GM23338 (cell line): ENCODE results near the gene TRIM44. TPM values are rescaled to one million over a fixed set of nuclear protein-coding genes. Genes with fewer than 3 reads are reported as not detected.
A peak's percentile ranks its signal among the peaks of the same experiment; 100 is the strongest.
"Not testable (repeated sequence)": the region's sequence is repeated elsewhere in the genome, so short reads cannot be mapped to it uniquely, and the experiment has no call there.

Source experiments
- ATAC-seq: fragments of 200-7000 bp; cut with Tn5 transposase; 3 replicates; pipeline ENCODE4 v1.9.1; 2020
- DNase-seq: peaks from one replicate; pipeline ENCODE4 v3.0.0-alpha.2; 2015; ENCODE audit warnings: low spot score
- H2AFZ ChIP-seq: fragments of 200-600 bp; sonication (generic); 2 replicates; pipeline ENCODE4 v1.8.0; 2016; ENCODE audit warnings: antibody characterized with exemption, mild to moderate bottlenecking, moderate library complexity
- H3F3A ChIP-seq: fragments of 200-600 bp; sonication (generic); replicated peaks from 2 replicates; pipeline ENCODE4 v1.8.0; 2017; ENCODE audit warnings: antibody characterized with exemption, mixed run types, low read depth
- H3K27ac ChIP-seq: fragments of 200-600 bp; sonication (generic); 2 replicates; pipeline ENCODE4 v1.6.1; 2016; ENCODE audit warnings: low read depth
- H3K27me3 ChIP-seq: fragments of 200-600 bp; sonication (generic); 2 replicates; pipeline ENCODE4 v1.8.0; 2016; ENCODE audit warnings: mild to moderate bottlenecking, mixed run types, moderate library complexity; ENCODE audit not compliant: insufficient read depth
- H3K36me3 ChIP-seq: fragments of 200-600 bp; sonication (generic); 2 replicates; pipeline ENCODE4 v1.8.0; 2016; ENCODE audit warnings: mild to moderate bottlenecking; ENCODE audit not compliant: insufficient read depth
- H3K4me1 ChIP-seq: fragments of 200-600 bp; sonication (generic); 2 replicates; pipeline ENCODE4 v1.8.0; 2016; ENCODE audit warnings: mild to moderate bottlenecking, moderate library complexity; ENCODE audit not compliant: insufficient read depth
- H3K4me2 ChIP-seq: fragments of 200-600 bp; sonication (generic); 2 replicates; pipeline ENCODE4 v1.7.1; 2017; ENCODE audit warnings: mixed run types
- H3K4me3 ChIP-seq: fragments of 200-600 bp; sonication (generic); 2 replicates; pipeline ENCODE4 v1.6.1; 2016; ENCODE audit warnings: mixed run types
- H3K79me2 ChIP-seq: fragments of 200-600 bp; sonication (generic); replicated peaks from 2 replicates; pipeline ENCODE4 v1.8.0; 2017; ENCODE audit warnings: mild to moderate bottlenecking; ENCODE audit not compliant: insufficient read depth
- H3K9me2 ChIP-seq: fragments of 200-600 bp; sonication (generic); 2 replicates; pipeline ENCODE4 v1.8.0; 2017; ENCODE audit not compliant: insufficient read depth
- H4K20me1 ChIP-seq: fragments of 200-600 bp; sonication (generic); replicated peaks from 2 replicates; pipeline ENCODE4 v1.8.0; 2017; ENCODE audit warnings: mild to moderate bottlenecking; ENCODE audit not compliant: insufficient read depth
- H3K27ac Mint-ChIP-seq: 2 replicates; pipeline ENCODE4 v1.8.0; 2020; ENCODE audit warnings: inconsistent platforms, mild to moderate bottlenecking, moderate library complexity, mixed read lengths
- H3K27me3 Mint-ChIP-seq: 3 replicates; pipeline ENCODE4 v1.8.0; 2022; ENCODE audit warnings: low read depth, mild to moderate bottlenecking, moderate library complexity, mixed read lengths, inconsistent platforms; ENCODE audit not compliant: insufficient read depth, poor library complexity
- H3K36me3 Mint-ChIP-seq: 3 replicates; pipeline ENCODE4 v1.8.0; 2021; ENCODE audit warnings: low read depth, mild to moderate bottlenecking, inconsistent platforms, moderate library complexity, mixed read lengths
- H3K4me1 Mint-ChIP-seq: 3 replicates; pipeline ENCODE4 v1.8.0; 2020; ENCODE audit warnings: mild to moderate bottlenecking, inconsistent platforms, mixed read lengths
- H3K4me3 Mint-ChIP-seq: 3 replicates; pipeline ENCODE4 v1.8.0; 2021; ENCODE audit warnings: moderate library complexity, mild to moderate bottlenecking, inconsistent platforms, mixed read lengths
- H3K9me3 Mint-ChIP-seq: 3 replicates; pipeline ENCODE4 v1.8.0; 2020; ENCODE audit warnings: moderate library complexity, mild to moderate bottlenecking, inconsistent platforms, mixed read lengths
- CREB1 ChIP-seq: fragments of 250-450 bp; sonication (Bioruptor Pico); IDR thresholded peaks from 2 replicates; pipeline ENCODE4 v1.5.0; 2020; ENCODE audit warnings: low read depth, mild to moderate bottlenecking, moderate library complexity
- EZH2 ChIP-seq: fragments of 200-600 bp; sonication (generic); IDR thresholded peaks from one replicate; pipeline ENCODE4 v1.8.0; 2017; ENCODE audit warnings: antibody characterized with exemption, mild to moderate bottlenecking, low read depth; ENCODE audit not compliant: unreplicated experiment
- EZH2phosphoT487 ChIP-seq: fragments of 200-600 bp; sonication (generic); IDR thresholded peaks from one replicate; pipeline ENCODE4 v1.8.1; 2018; ENCODE audit warnings: antibody characterized with exemption; ENCODE audit not compliant: unreplicated experiment
- NANOG ChIP-seq: IDR thresholded peaks from 2 replicates; pipeline ENCODE4 v1.6.1; 2016; ENCODE audit warnings: antibody characterized with exemption, borderline replicate concordance
- POLR2AphosphoS5 ChIP-seq: IDR thresholded peaks from 2 replicates; pipeline ENCODE4 v1.6.1; 2016; ENCODE audit warnings: antibody characterized with exemption, low read depth
- STAT1 ChIP-seq: IDR thresholded peaks from one replicate; pipeline ENCODE4 v1.6.1; 2016; ENCODE audit warnings: antibody characterized with exemption; ENCODE audit not compliant: unreplicated experiment
- ZNF331 ChIP-seq: fragments of 250-450 bp; sonication (Bioruptor Pico); IDR thresholded peaks from 2 replicates; pipeline ENCODE4 v1.5.0; 2020; ENCODE audit warnings: low read depth, mild to moderate bottlenecking, moderate library complexity
- polyA plus RNA-seq: library from polyadenylated mRNA; unstranded; fragments of >200 nt; fragmentation: Nextera tagmentation; extraction: Ambion mirVana; gene quantifications from 2 replicates; pipeline ENCODE4 v1.2.1, GENCODE V29; 2016
- total RNA-seq: library from RNA; depleted of rRNA; stranded (reverse); fragments of >200 nt; shearing (Covaris generic); gene quantifications from 2 replicates; pipeline ENCODE4 v1.2.3, GENCODE V29; 2014
- TF ChIP-seq, protein P1 (sequence below), 2 experiments: fragments of 200-600 bp in 1 of 2; sonication (generic) in 1 of 2; conservative IDR thresholded peaks; 2 replicates each; pipeline versions ENCODE4 v1.5.1 to v1.6.1; 2016 to 2017; ENCODE audit warnings: antibody characterized with exemption in 2 of 2, low read depth in 2 of 2, mild to moderate bottlenecking in 2 of 2, moderate library complexity in 1 of 2
- TF ChIP-seq, protein P2 (sequence below): IDR thresholded peaks from 2 replicates; pipeline ENCODE4 v1.6.1; 2016; ENCODE audit warnings: antibody characterized with exemption
- TF ChIP-seq, protein P3 (sequence below): IDR thresholded peaks from one replicate; pipeline ENCODE4 v1.6.1; 2018; ENCODE audit warnings: antibody characterized with exemption; ENCODE audit not compliant: unreplicated experiment

TRIM44 gene
- total and polyA plus RNA-seq, 2 experiments from 2014 or later, result 10.3 to 10.4 TPM

DNA sequence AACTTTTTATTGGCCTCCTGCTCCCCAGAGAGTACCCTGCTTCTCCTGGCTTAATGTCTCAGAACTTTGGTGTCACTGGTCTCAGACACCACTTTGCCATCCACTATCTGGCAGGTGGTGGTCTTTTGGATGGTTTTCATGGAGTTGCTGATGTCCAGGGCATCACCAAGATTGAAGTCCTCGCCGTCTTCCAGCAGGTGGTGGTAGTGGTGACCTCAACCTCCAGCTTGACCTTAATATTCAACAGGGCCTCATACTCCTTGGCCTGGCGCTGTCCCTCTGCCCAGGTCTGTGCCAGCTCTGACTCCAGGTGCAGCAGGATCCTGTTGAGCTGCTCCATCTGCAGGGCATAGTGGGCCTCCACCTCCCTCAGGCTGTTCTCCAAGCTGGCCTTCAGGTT, 197.6 kb downstream of the TRIM44 start:
- not testable (repeated sequence) for H2AFZ ChIP-seq, H4K20me1 ChIP-seq, H3K4me1 ChIP-seq, H3K4me1 Mint-ChIP-seq, H3K4me2 ChIP-seq, H3K4me3 Mint-ChIP-seq, DNase-seq, ATAC-seq, H3K27ac Mint-ChIP-seq, H3K79me2 ChIP-seq, H3F3A ChIP-seq, H3K36me3 Mint-ChIP-seq, H3K9me2 ChIP-seq, H3K27ac ChIP-seq, H3K4me3 ChIP-seq, H3K36me3 ChIP-seq, H3K27me3 Mint-ChIP-seq, H3K27me3 ChIP-seq, H3K9me3 Mint-ChIP-seq
- TF ChIP-seq, protein P1, sequence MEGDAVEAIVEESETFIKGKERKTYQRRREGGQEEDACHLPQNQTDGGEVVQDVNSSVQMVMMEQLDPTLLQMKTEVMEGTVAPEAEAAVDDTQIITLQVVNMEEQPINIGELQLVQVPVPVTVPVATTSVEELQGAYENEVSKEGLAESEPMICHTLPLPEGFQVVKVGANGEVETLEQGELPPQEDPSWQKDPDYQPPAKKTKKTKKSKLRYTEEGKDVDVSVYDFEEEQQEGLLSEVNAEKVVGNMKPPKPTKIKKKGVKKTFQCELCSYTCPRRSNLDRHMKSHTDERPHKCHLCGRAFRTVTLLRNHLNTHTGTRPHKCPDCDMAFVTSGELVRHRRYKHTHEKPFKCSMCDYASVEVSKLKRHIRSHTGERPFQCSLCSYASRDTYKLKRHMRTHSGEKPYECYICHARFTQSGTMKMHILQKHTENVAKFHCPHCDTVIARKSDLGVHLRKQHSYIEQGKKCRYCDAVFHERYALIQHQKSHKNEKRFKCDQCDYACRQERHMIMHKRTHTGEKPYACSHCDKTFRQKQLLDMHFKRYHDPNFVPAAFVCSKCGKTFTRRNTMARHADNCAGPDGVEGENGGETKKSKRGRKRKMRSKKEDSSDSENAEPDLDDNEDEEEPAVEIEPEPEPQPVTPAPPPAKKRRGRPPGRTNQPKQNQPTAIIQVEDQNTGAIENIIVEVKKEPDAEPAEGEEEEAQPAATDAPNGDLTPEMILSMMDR (conservative IDR thresholded peaks at IDR 0.05; ENCODE audit: low read depth in 2 of 2), result peak in 1 of 2 experiments; percentile 18; a peak in 1 of 4 replicates

DNA sequence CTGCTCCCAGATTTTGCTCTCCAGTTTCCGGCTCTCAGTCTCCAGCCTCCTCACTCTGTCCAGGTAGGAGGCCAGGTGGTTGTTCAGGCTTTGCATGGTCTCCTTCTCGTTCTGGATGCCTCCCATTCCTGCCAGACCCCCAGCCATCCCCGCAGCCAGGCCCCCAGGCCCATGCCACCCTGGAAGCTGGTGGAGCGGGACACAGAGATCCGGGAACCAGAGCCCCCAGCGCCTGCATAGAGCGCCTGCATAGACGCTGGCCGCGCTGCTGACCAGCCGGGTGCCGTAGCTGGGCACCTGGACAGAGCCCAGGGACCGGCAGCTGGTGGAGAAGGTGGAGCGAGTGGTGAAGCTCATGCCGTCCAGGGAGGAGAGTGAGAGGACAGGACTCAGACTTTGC, 198.6 kb downstream of the TRIM44 start:
- no peak overlapping the region for H3K4me3 Mint-ChIP-seq
- no peaks in the 10 kb centered on the region for H3K4me1 Mint-ChIP-seq
- Histone ChIP-seq H3K4me3 (no peak overlapping the region), H3K9me2 (peaks cover 5% of the 10 kb centered on the region), H3K4me2 (no peak overlapping the region), H3K27me3 (no peaks in the 10 kb centered on the region), H3K4me1 (no peaks in the 10 kb centered on the region), H3K36me3 (no peaks in the 10 kb centered on the region), H3K27ac (no peak overlapping the region), H3K79me2 (no peaks in the 10 kb centered on the region), H4K20me1 (no peaks in the 10 kb centered on the region), H3F3A (no peaks in the 10 kb centered on the region), H2AFZ (no peak overlapping the region)
- DNase-seq, result no peak
- no peak overlapping the region for H3K27ac Mint-ChIP-seq
- H3K36me3 Mint-ChIP-seq, result no peaks in the 10 kb centered on the region; the same call in 1 of the 3 replicates
- peaks cover 5% of the 10 kb centered on the region for H3K27me3 Mint-ChIP-seq
- ATAC-seq, result no peak
- peaks cover 6% of the 10 kb centered on the region; the same call in 1 of the 3 replicates for H3K9me3 Mint-ChIP-seq
- TF ChIP-seq, protein P2, sequence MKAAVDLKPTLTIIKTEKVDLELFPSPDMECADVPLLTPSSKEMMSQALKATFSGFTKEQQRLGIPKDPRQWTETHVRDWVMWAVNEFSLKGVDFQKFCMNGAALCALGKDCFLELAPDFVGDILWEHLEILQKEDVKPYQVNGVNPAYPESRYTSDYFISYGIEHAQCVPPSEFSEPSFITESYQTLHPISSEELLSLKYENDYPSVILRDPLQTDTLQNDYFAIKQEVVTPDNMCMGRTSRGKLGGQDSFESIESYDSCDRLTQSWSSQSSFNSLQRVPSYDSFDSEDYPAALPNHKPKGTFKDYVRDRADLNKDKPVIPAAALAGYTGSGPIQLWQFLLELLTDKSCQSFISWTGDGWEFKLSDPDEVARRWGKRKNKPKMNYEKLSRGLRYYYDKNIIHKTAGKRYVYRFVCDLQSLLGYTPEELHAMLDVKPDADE, result no peak
- TF ChIP-seq, protein P1 (conservative IDR thresholded peaks at IDR 0.05; ENCODE audit: low read depth in 2 of 2), result no peak
- TF ChIP-seq STAT1 (no peak), ZNF331 (CRISPR knock-in tag) (no peak), EZH2phosphoT487 (no peak), EZH2 (no peak), POLR2AphosphoS5 (no peak), CREB1 (CRISPR knock-in tag) (no peak), NANOG (no peak)
- TF ChIP-seq, protein P3, sequence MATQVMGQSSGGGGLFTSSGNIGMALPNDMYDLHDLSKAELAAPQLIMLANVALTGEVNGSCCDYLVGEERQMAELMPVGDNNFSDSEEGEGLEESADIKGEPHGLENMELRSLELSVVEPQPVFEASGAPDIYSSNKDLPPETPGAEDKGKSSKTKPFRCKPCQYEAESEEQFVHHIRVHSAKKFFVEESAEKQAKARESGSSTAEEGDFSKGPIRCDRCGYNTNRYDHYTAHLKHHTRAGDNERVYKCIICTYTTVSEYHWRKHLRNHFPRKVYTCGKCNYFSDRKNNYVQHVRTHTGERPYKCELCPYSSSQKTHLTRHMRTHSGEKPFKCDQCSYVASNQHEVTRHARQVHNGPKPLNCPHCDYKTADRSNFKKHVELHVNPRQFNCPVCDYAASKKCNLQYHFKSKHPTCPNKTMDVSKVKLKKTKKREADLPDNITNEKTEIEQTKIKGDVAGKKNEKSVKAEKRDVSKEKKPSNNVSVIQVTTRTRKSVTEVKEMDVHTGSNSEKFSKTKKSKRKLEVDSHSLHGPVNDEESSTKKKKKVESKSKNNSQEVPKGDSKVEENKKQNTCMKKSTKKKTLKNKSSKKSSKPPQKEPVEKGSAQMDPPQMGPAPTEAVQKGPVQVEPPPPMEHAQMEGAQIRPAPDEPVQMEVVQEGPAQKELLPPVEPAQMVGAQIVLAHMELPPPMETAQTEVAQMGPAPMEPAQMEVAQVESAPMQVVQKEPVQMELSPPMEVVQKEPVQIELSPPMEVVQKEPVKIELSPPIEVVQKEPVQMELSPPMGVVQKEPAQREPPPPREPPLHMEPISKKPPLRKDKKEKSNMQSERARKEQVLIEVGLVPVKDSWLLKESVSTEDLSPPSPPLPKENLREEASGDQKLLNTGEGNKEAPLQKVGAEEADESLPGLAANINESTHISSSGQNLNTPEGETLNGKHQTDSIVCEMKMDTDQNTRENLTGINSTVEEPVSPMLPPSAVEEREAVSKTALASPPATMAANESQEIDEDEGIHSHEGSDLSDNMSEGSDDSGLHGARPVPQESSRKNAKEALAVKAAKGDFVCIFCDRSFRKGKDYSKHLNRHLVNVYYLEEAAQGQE, result no peak
